ENCODE data around the gene CREB3. TPM values are rescaled to one million over a fixed set of nuclear protein-coding genes. Genes with fewer than 3 reads are reported as not detected.
A peak's percentile ranks its signal among the peaks of the same experiment; 100 is the strongest.

CREB3 gene
- total RNA-seq, 4 donors from 2014 or later = 17.8 to 39.6 (median 26.2) TPM

GRCh38 chr9:35689542-35690293 is 42.7 kb upstream of the CREB3 start, which contains the start of gene TPM2:
Gene TPM2, minus strand, starts transcription at chr9:35689925. Its CDS starts 108 bp downstream, at chr9:35689817.
- TF ChIP-seq POLR2A (IDR thresholded peaks at IDR 0.05) = peak; percentile 59 to 85
- TF ChIP-seq CTCF (IDR thresholded peaks at IDR 0.05 in 4 of 5, conservative IDR thresholded peaks at IDR 0.05 in 1 of 5) = no peak
- peaks cover 40 to 45% of the 10 kb centered on the region in 2 donors for H3K4me1 ChIP-seq
- peak; percentile 30 for ATAC-seq

GRCh38 chr9:35690294-35690613 is 42.2 kb upstream of the CREB3 start:
- Histone ChIP-seq H3K4me1 (peaks cover 40 to 41% of the 10 kb centered on the region in 2 donors), H3K27me3 (no peaks in the 10 kb centered on the region), H3K27ac (peak overlapping the region; percentile 97 to 99 (median 98)), H3K9me3 (no peaks in the 10 kb centered on the region), H3K36me3 (peaks cover 0 to 6% of the 10 kb centered on the region in 2 donors), H3K4me3 (peak overlapping the region; percentile 77 to 96 (median 87))
- intact Hi-C loops (cut with DNase I; ENCODE audit: low total_unique reads) (loop anchor here (1.0 to 2.0 kb wide), 3 partner anchors 32 to 86 kb away; partner anchors contain the start of genes CCDC107, CREB3, RMRP and TLN1), in situ Hi-C loops (cut with MboI; ENCODE audit: low sequenced_read_pairs in 4 of 4) (loop anchor here in 1 of 4 donors (10.0 kb wide), 1 partner anchor 45 kb away; no protein-coding TSS in a partner anchor)
- no peak for TF ChIP-seq POLR2A (IDR thresholded peaks at IDR 0.05)
- no peak for TF ChIP-seq CTCF (IDR thresholded peaks at IDR 0.05 in 4 of 5, conservative IDR thresholded peaks at IDR 0.05 in 1 of 5)
- ATAC-seq (no peak), DNase-seq (peak in 1 of 2 donors; percentile 43)

More at GRCh38 chr9:35689542-35690293, 42.7 kb upstream of the CREB3 start, which contains the start of gene TPM2:
- Histone ChIP-seq H3K27me3 (no peaks in the 10 kb centered on the region), H3K36me3 (peaks cover 0 to 11% of the 10 kb centered on the region in 2 donors), H3K4me3 (peak within 1 kb of the TSS; percentile 77 to 96 (median 87)), H3K27ac (peak within 1 kb of the TSS; percentile 97 to 99 (median 98)), H3K9me3 (no peaks in the 10 kb centered on the region)
- in situ Hi-C loops (cut with MboI; ENCODE audit: low sequenced_read_pairs in 4 of 4) (loop anchor here in 1 of 4 donors (10.0 kb wide), 1 partner anchor 45 kb away; no protein-coding TSS in a partner anchor), intact Hi-C loops (cut with DNase I; ENCODE audit: low total_unique reads) (loop anchor here (1.0 to 5.0 kb wide), 5 partner anchors 31 to 697 kb away; partner anchors contain the start of genes CCDC107, CREB3, RMRP and TLN1)
- peak; percentile 51 to 78 for DNase-seq

- Histone ChIP-seq H3K4me1 (peaks cover 34 to 36% of the 10 kb centered on the region in 2 donors), H3K27ac (peak overlapping the region; percentile 97 to 99 (median 98)), H3K27me3 (no peaks in the 10 kb centered on the region), H3K4me3 (peak overlapping the region; percentile 77 to 96 (median 87)), H3K36me3 (peaks cover 0 to under 1% of the 10 kb centered on the region in 2 donors), H3K9me3 (no peaks in the 10 kb centered on the region)
- in situ Hi-C loops (cut with MboI; ENCODE audit: low sequenced_read_pairs in 4 of 4) (loop anchor here in 1 of 4 donors (10.0 kb wide), 1 partner anchor 46 kb away; no protein-coding TSS in a partner anchor), intact Hi-C loops (cut with DNase I; ENCODE audit: low total_unique reads) (loop anchor here (1.0 to 2.0 kb wide), 4 partner anchors 32 to 86 kb away; partner anchors contain the start of genes CCDC107, CREB3, RMRP and TLN1)
- peak; percentile 21 to 32 for ATAC-seq
- DNase-seq = peak; percentile 56 to 75
- TF ChIP-seq POLR2A (IDR thresholded peaks at IDR 0.05) (peak; percentile 21 to 25), CTCF (IDR thresholded peaks at IDR 0.05 in 4 of 5, conservative IDR thresholded peaks at IDR 0.05 in 1 of 5) (no peak)
Observed at GRCh38 chr9:35690614-35691333, 41.7 kb upstream of the CREB3 start.

GRCh38 chr9:35691334-35691650 is 41.2 kb upstream of the CREB3 start:
- H3K4me3 ChIP-seq = peak overlapping the region; percentile 77 to 96 (median 87)
- DNase-seq (no peak), ATAC-seq (peak; percentile 0 to 5)
- H3K27ac ChIP-seq = peak overlapping the region; percentile 97 to 99 (median 98)
- in situ Hi-C loops (cut with MboI; ENCODE audit: low sequenced_read_pairs in 4 of 4) = loop anchor here in 1 of 4 donors (10.0 kb wide), 1 partner anchor 46 kb away; no protein-coding TSS in a partner anchor
- H3K9me3 ChIP-seq = no peaks in the 10 kb centered on the region
- H3K36me3 ChIP-seq = no peaks in the 10 kb centered on the region
- intact Hi-C loops (cut with DNase I; ENCODE audit: low total_unique reads) = loop anchor here (1.0 to 2.0 kb wide), 2 partner anchors 42 to 45 kb away; partner anchors contain the start of genes CREB3 and TLN1
- peaks cover 29 to 31% of the 10 kb centered on the region in 2 donors for H3K4me1 ChIP-seq
- H3K27me3 ChIP-seq = no peaks in the 10 kb centered on the region
- TF ChIP-seq POLR2A (IDR thresholded peaks at IDR 0.05) (no peak), CTCF (IDR thresholded peaks at IDR 0.05 in 4 of 5, conservative IDR thresholded peaks at IDR 0.05 in 1 of 5) (no peak)
